A549 (cell line): ENCODE measurements around the gene C2orf68. TPM values are rescaled to one million over a fixed set of nuclear protein-coding genes. Genes with fewer than 3 reads are reported as not detected.

Experiments
- ATAC-seq, 2 experiments: fragments of 200-7000 bp in 1 of 2; fragments of >200 bp in 1 of 2; cut with Nextera tagmentation in 1 of 2; cut with Tn5 transposase in 1 of 2; 3 replicates each; pipeline versions ENCODE4 v1.8.0 to v1.9.1; 2018 to 2020; ENCODE audit warnings: mild to moderate bottlenecking in 1 of 2, moderate library complexity in 1 of 2
- CTCF ChIA-PET: fragments of 300-600 bp; sonication (Branson Sonifier 250); formaldehyde crosslinking; extraction: SDS; loops from one replicate; lab custom pipeline; 2021; ENCODE audit warnings: antibody characterized with exemption, inconsistent platforms; lab: Yijun Ruan, JAX
- POLR2A ChIA-PET: fragments of 350-600 bp; formaldehyde crosslinking; extraction: SDS; loops from one replicate; lab custom pipeline; 2021; ENCODE audit warnings: antibody characterized with exemption, inconsistent platforms; lab: Yijun Ruan, JAX
- DNase-seq, 2 experiments: peaks; one replicate each; pipeline versions ENCODE4 v3.0.0 to v3.0.0-alpha.2; 2011 to 2016; ENCODE audit warnings: low read depth in 1 of 2, low spot score in 1 of 2
- FAIRE-seq: peaks from 2 replicates; lab custom pipeline; 2011; peaks lifted over from hg19 to GRCh38; lab: Jason Lieb, UNC
- H3K27ac ChIP-seq, 2 experiments: fragments of >200 bp; sonication (Bioruptor Twin); formaldehyde crosslinking; 3 replicates each; pipeline ENCODE4 v1.5.1; 2016 to 2017
- H3K4me1 ChIP-seq: fragments of >200 bp; sonication (Bioruptor Twin); formaldehyde crosslinking; 3 replicates; pipeline ENCODE4 v1.6.1; 2016
- H3K4me2 ChIP-seq: fragments of >200 bp; sonication (Bioruptor Twin); formaldehyde crosslinking; 3 replicates; pipeline ENCODE4 v1.6.1; 2016
- H3K4me3 ChIP-seq: fragments of >200 bp; sonication (Bioruptor Twin); formaldehyde crosslinking; 3 replicates; pipeline ENCODE4 v1.5.1; 2016
- H3K9me3 ChIP-seq: fragments of >200 bp; sonication (Bioruptor Twin); formaldehyde crosslinking; 3 replicates; pipeline ENCODE4 v1.6.1; 2016
- BCL3 ChIP-seq: fragments of >200 bp; sonication (Bioruptor Twin); formaldehyde crosslinking; IDR thresholded peaks from 3 replicates; pipeline ENCODE4 v1.6.1; 2016
- E2F6 ChIP-seq: IDR thresholded peaks from 2 replicates; pipeline ENCODE4 v1.6.1; 2012; ENCODE audit warnings: low read depth, borderline replicate concordance
- EP300 ChIP-seq, 2 experiments: fragments of >200 bp; sonication (Bioruptor Twin); formaldehyde crosslinking; IDR thresholded peaks; 2 replicates in 1 of 2; 3 replicates in 1 of 2; pipeline ENCODE4 v1.6.1; 2016 to 2017
- FOXS1 ChIP-seq: fragments of 250-450 bp; sonication (Bioruptor Pico); IDR thresholded peaks from 2 replicates; pipeline ENCODE4 v1.5.0; 2020; ENCODE audit warnings: mild to moderate bottlenecking, moderate library complexity
- GATA3 ChIP-seq: IDR thresholded peaks from 2 replicates; pipeline ENCODE4 v1.6.1; 2012; ENCODE audit warnings: borderline replicate concordance
- HDAC2 ChIP-seq: fragments of 200-600 bp; sonication (generic); IDR thresholded peaks from 2 replicates; pipeline ENCODE4 v1.6.1; 2016
- HEYL ChIP-seq: fragments of 250-450 bp; sonication (Bioruptor Pico); IDR thresholded peaks from 2 replicates; pipeline ENCODE4 v1.8.0; 2021; ENCODE audit warnings: mild to moderate bottlenecking, moderate library complexity
- HOXB13 ChIP-seq: fragments of 250-450 bp; sonication (Bioruptor Pico); IDR thresholded peaks from 2 replicates; pipeline ENCODE4 v1.5.0; 2020; ENCODE audit warnings: low read depth, mild to moderate bottlenecking, moderate library complexity
- JUN ChIP-seq, 2 experiments: fragments of >200 bp; sonication (Bioruptor Twin); formaldehyde crosslinking; IDR thresholded peaks; 2 replicates in 1 of 2; 3 replicates in 1 of 2; pipeline ENCODE4 v1.6.1; 2016 to 2017
- KDM1A ChIP-seq: fragments of 200-600 bp; sonication (generic); IDR thresholded peaks from 2 replicates; pipeline ENCODE4 v1.6.1; 2016; ENCODE audit warnings: low read depth, mild to moderate bottlenecking
- MAX ChIP-seq: IDR thresholded peaks from 2 replicates; pipeline ENCODE4 v1.6.1; 2012
- NFE2L2 ChIP-seq: fragments of 150-350 bp; conservative IDR thresholded peaks from 2 replicates; pipeline ENCODE4 v1.6.1; 2014; ENCODE audit warnings: low read length
- NPAS2 ChIP-seq: fragments of 250-450 bp; sonication (Bioruptor Pico); IDR thresholded peaks from 2 replicates; pipeline ENCODE4 v1.8.0; 2022; ENCODE audit warnings: mild to moderate bottlenecking, moderate library complexity, borderline replicate concordance
- PHF8 ChIP-seq: fragments of 200-600 bp; sonication (generic); IDR thresholded peaks from 2 replicates; pipeline ENCODE4 v1.6.1; 2016; ENCODE audit warnings: low read depth, mild to moderate bottlenecking, antibody characterized with exemption, moderate library complexity, borderline replicate concordance
- POLR2A ChIP-seq: IDR thresholded peaks from 2 replicates; pipeline ENCODE4 v1.6.1; 2012; ENCODE audit warnings: mild to moderate bottlenecking, low read length
- REST ChIP-seq: fragments of 200-600 bp; sonication (generic); IDR thresholded peaks from 2 replicates; pipeline ENCODE4 v1.6.1; 2016; ENCODE audit warnings: antibody characterized with exemption, mild to moderate bottlenecking, moderate library complexity
- SREBF2 ChIP-seq: fragments of 450-650 bp; IDR thresholded peaks from 2 replicates; pipeline ENCODE4 v1.6.1; 2014; ENCODE audit warnings: mild to moderate bottlenecking, moderate library complexity
- TP53 ChIP-seq: fragments of 250-450 bp; sonication (Bioruptor Pico); IDR thresholded peaks from 2 replicates; pipeline ENCODE4 v1.5.0; 2021; ENCODE audit warnings: mild to moderate bottlenecking, moderate library complexity
- ZC3H11A ChIP-seq: fragments of 450-650 bp; IDR thresholded peaks from 2 replicates; pipeline ENCODE4 v1.6.1; 2014; ENCODE audit warnings: antibody characterized with exemption, mild to moderate bottlenecking
- ZNF302 ChIP-seq: fragments of 250-450 bp; sonication (Bioruptor Pico); IDR thresholded peaks from 2 replicates; pipeline ENCODE4 v1.9.0; 2021; ENCODE audit warnings: inconsistent platforms, mild to moderate bottlenecking, moderate library complexity
- WGBS: methylation state at CpG from one replicate; pipeline ENCODE4 v1.1.6; 2017; ENCODE audit errors: missing lambda C conversion rate; 5-methylcytosine and 5-hydroxymethylcytosine counted together
- polyA minus RNA-seq: library from RNA; depleted of rRNA, polyadenylated mRNA; stranded (reverse); fragments of >200 nt; gene quantifications from 2 replicates; pipeline ENCODE4 v1.2.3, GENCODE V29; 2011; rRNA and poly(A)+ RNA removed
- polyA plus RNA-seq, 4 experiments: library from polyadenylated mRNA; depleted of rRNA in 3 of 4; stranded (reverse); fragments of >200 nt; fragmentation: RNase III in 1 of 4; extraction: RNeasy Plus Mini Kit Qiagen cat#74134 plus additional on column Dnase treatment in 1 of 4; gene quantifications; 2 replicates in 3 of 4; 3 replicates in 1 of 4; pipeline ENCODE4 v1.2.3, GENCODE V29; 2011 to 2017

C2orf68 gene
- polyA plus RNA-seq (2011; rRNA removed) (48.3 and 57.4 TPM in 2 replicates), polyA plus RNA-seq (2017; fragmentation: RNase III; extraction: RNeasy Plus Mini Kit Qiagen cat#74134 plus additional on column Dnase treatment) (22.8 to 26.1 TPM (median 25.9 TPM) in 3 replicates), polyA minus RNA-seq (71.1 and 77.7 TPM in 2 replicates)
- 21.9 and 26.3 TPM in 2 replicates for polyA plus RNA-seq (2012; cell fraction: cytosol; rRNA removed)
- 22.0 and 27.8 TPM in 2 replicates for polyA plus RNA-seq (2012; cell fraction: nucleus; rRNA removed)

GRCh38 chr2:85611705-85612587 is at the start of gene C2orf68:
Gene C2orf68 (minus strand): TSS chr2:85612066. CDS start chr2:85611984, 82 bp downstream.
- Histone ChIP-seq H3K4me2 (peak within 1 kb of the TSS; percentile 91), H3K4me3 (peak within 1 kb of the TSS; percentile 61)
- FAIRE-seq (no peak), ATAC-seq (peak; percentile 90 to 91), DNase-seq (peak; percentile 94 to 95)
- POLR2A ChIA-PET: interaction anchor here (1.0 to 3.0 kb wide), 10 partner anchors 9 to 192 kb away, joined by 3 to 23 read pairs (median 6); partner anchors contain the start of genes MAT2A, RNF181 and TMEM150A
- 17% methylated on average over 47 of the region's 73 CpGs for WGBS
- peak in 1 of 2 experiments; percentile 19; a peak in 1 of 5 replicates for TF ChIP-seq EP300 (IDR thresholded peaks at IDR 0.05)
- peak; percentile 95 for TF ChIP-seq E2F6
- TF ChIP-seq POLR2A: peak; percentile 79
- TF ChIP-seq HEYL (CRISPR knock-in tag): no peak
- TF ChIP-seq NPAS2 (CRISPR knock-in tag): no peak
- 0 out of 2 replicates have a peak, but pooled peaks have one; percentile 25 for TF ChIP-seq GATA3
- peak; percentile 28 for TF ChIP-seq PHF8
- TF ChIP-seq BCL3: peak; percentile 49; the same call in 1 of the 3 replicates
- TF ChIP-seq JUN (IDR thresholded peaks at IDR 0.05): peak; percentile 75 to 91; a peak in 4 of 5 replicates
- peak; percentile 94 for TF ChIP-seq MAX
- no peak for TF ChIP-seq KDM1A
- 0 out of 2 replicates have a peak, but pooled peaks have one; percentile 9 for TF ChIP-seq ZC3H11A
- TF ChIP-seq, all 56 proteins: peak for 9
- Histone ChIP-seq H3K27ac (peak within 1 kb of the TSS; percentile 72 to 92), H3K9me3 (no peaks in the 10 kb centered on the region), H3K4me1 (peaks cover 14% of the 10 kb centered on the region; the same call in 2 of the 3 replicates)
- CTCF ChIA-PET: interaction anchor here (0.6 to 3.8 kb wide), 3 partner anchors 25 to 191 kb away, joined by 3 to 13 read pairs (median 3); no protein-coding TSS in a partner anchor

- TF ChIP-seq HOXB13 (CRISPR knock-in tag): no peak
- TF ChIP-seq POLR2A: no peak
- TF ChIP-seq NFE2L2: no peak
- TF ChIP-seq FOXS1 (CRISPR knock-in tag): no peak
- TF ChIP-seq E2F6: no peak
- no peak for TF ChIP-seq ZNF302
- no peak for TF ChIP-seq SREBF2
- TF ChIP-seq HDAC2: no peak
- TF ChIP-seq REST: no peak
- TF ChIP-seq TP53 (CRISPR knock-in tag): no peak
- TF ChIP-seq PHF8: no peak
- DNase-seq: no peak
- ATAC-seq: peak in 1 of 2 experiments; percentile 3; a peak in 1 of 6 replicates
- no peak for FAIRE-seq
- H3K4me1 ChIP-seq: peaks cover 22% of the 10 kb centered on the region
- ChIA-PET CTCF (interaction anchor here (0.6 to 10.5 kb wide), 15 partner anchors 8 to 733 kb away, joined by 3 to 73 read pairs (median 4); partner anchors contain the start of gene GNLY), POLR2A (no interaction called here)
- 87% methylated on average over 11 of the region's 14 CpGs for WGBS
- peak overlapping the region in 1 of 2 experiments; percentile 74; a peak in 2 of 6 replicates for H3K27ac ChIP-seq
- H3K9me3 ChIP-seq: no peaks in the 10 kb centered on the region
- no peak overlapping the region for H3K4me3 ChIP-seq
- H3K4me2 ChIP-seq: no peak overlapping the region
These were observed 49.4 kb upstream of the C2orf68 start for GRCh38 chr2:85661139-85661858.
